GM18505 (cell line): ENCODE measurements around the gene RASA3.
"Not testable (repeated sequence)": the region's sequence is repeated elsewhere in the genome, so short reads cannot be mapped to it uniquely, and the experiment has no call there.

Experiments
- ATAC-seq: cut with Tn5 transposase; IDR thresholded peaks from one replicate; pipeline ENCODE4 v1.9.1; 2021; ENCODE audit not compliant: unreplicated experiment
- POLR2A ChIP-seq: IDR thresholded peaks from 4 replicates; pipeline ENCODE4 v1.6.1; 2011; ENCODE audit warnings: borderline replicate concordance; ENCODE audit not compliant: insufficient read depth, insufficient read length; ENCODE audit errors: extremely low read depth

The RASA3 gene

GRCh38 chr13:114112826-114113322, 19.5 kb downstream of the RASA3 start:
- TF ChIP-seq POLR2A = no peak
- ATAC-seq = no peak

- ATAC-seq = no peak
- TF ChIP-seq POLR2A = no peak
Observed at GRCh38 chr13:114112231-114112825, 20.1 kb downstream of the RASA3 start.

GRCh38 chr13:114111577-114111976, 20.8 kb downstream of the RASA3 start:
- TF ChIP-seq POLR2A = no peak
- ATAC-seq = no peak

GRCh38 chr13:114110830-114111189, 21.6 kb downstream of the RASA3 start:
- ATAC-seq = not testable (repeated sequence)

- TF ChIP-seq POLR2A = no peak
- peak; percentile 71 for ATAC-seq
Observed at GRCh38 chr13:114110091-114110829, 22.2 kb downstream of the RASA3 start.

GRCh38 chr13:114109641-114110041, 22.8 kb downstream of the RASA3 start:
- no peak for ATAC-seq

GRCh38 chr13:114108894-114109293, 23.5 kb downstream of the RASA3 start:
- no peak for ATAC-seq

More at GRCh38 chr13:114109641-114110041, 22.8 kb downstream of the RASA3 start:
- TF ChIP-seq POLR2A = no peak

GRCh38 chr13:114108141-114108761, 24.2 kb downstream of the RASA3 start:
- ATAC-seq = no peak
- no peak for TF ChIP-seq POLR2A

More at GRCh38 chr13:114108894-114109293, 23.5 kb downstream of the RASA3 start:
- TF ChIP-seq POLR2A = no peak

- ATAC-seq = no peak
- no peak for TF ChIP-seq POLR2A
Observed at GRCh38 chr13:114107686-114108081, 24.7 kb downstream of the RASA3 start.

GRCh38 chr13:114106991-114107685, 25.3 kb downstream of the RASA3 start:
- no peak for TF ChIP-seq POLR2A
- no peak for ATAC-seq

- TF ChIP-seq POLR2A = no peak
- ATAC-seq = no peak
Observed at GRCh38 chr13:114106526-114106925, 25.9 kb downstream of the RASA3 start.

GRCh38 chr13:114105521-114106225, 26.8 kb downstream of the RASA3 start:
- ATAC-seq = no peak
- no peak for TF ChIP-seq POLR2A
